Activated CD4-positive, alpha-beta T cell treated with anti-CD3 and anti-CD28 coated beads, Interleukin-2, amount 10 ng/mL, durations not matched to agents 24 days and 14 days (primary cell): Measurements from ENCODE around the gene NRDE2. TPM values are rescaled to one million over a fixed set of nuclear protein-coding genes. Genes with fewer than 3 reads are reported as not detected.

Experiments used
- DNase-seq: peaks from one replicate; pipeline ENCODE4 v3.0.0; 2022
- H3K27ac Mint-ChIP-seq: one replicate; pipeline ENCODE4 v1.8.0; 2022; ENCODE audit warnings: mild to moderate bottlenecking, mixed read lengths
- H3K27me3 Mint-ChIP-seq: one replicate; pipeline ENCODE4 v1.8.0; 2022; ENCODE audit warnings: mixed read lengths
- H3K36me3 Mint-ChIP-seq: one replicate; pipeline ENCODE4 v1.8.0; 2022; ENCODE audit warnings: low read depth, mild to moderate bottlenecking, mixed read lengths
- H3K4me1 Mint-ChIP-seq: one replicate; pipeline ENCODE4 v1.8.0; 2021; ENCODE audit warnings: mixed read lengths
- H3K4me3 Mint-ChIP-seq: one replicate; pipeline ENCODE4 v1.8.0; 2022; ENCODE audit warnings: mild to moderate bottlenecking, moderate library complexity, mixed read lengths
- H3K9me3 Mint-ChIP-seq: one replicate; pipeline ENCODE4 v1.8.0; 2021; ENCODE audit warnings: mixed read lengths
- intact Hi-C: fragments of 100-400 bp; cut with micrococcal nuclease; formaldehyde crosslinking; loops from one replicate; pipeline ENCODE4 v1.15.1; 2023
- total RNA-seq: library from RNA; stranded (reverse); gene quantifications from 2 replicates; pipeline ENCODE4 v1.2.3, GENCODE V29; 2022

NRDE2 gene
- 22.1 and 22.8 TPM in 2 replicates for total RNA-seq

- peaks cover 7% of the 10 kb centered on the region for H3K9me3 Mint-ChIP-seq
- H3K36me3 Mint-ChIP-seq, result peaks cover 3% of the 10 kb centered on the region
- H3K4me1 Mint-ChIP-seq, result peaks cover 18% of the 10 kb centered on the region
- peaks cover 24% of the 10 kb centered on the region for H3K27me3 Mint-ChIP-seq
- peak within 1 kb of the TSS; percentile 95 for H3K4me3 Mint-ChIP-seq
- peak within 1 kb of the TSS; percentile 93 for H3K27ac Mint-ChIP-seq
- DNase-seq, result peak; percentile 98
- intact Hi-C loops, result loop anchor here (1.0 to 10.0 kb wide), 5 partner anchors 52 to 1509 kb away; partner anchors contain the start of genes PSMC1 and TTC8
Observed at GRCh38 chr14:90331497-90332270, at the start of gene NRDE2. TSS of gene NRDE2 (minus strand) at chr14:90331941. CDS start at chr14:90331904, 37 bp downstream.

GRCh38 chr14:90381011-90381786 lies 49.5 kb upstream of the NRDE2 start:
- intact Hi-C loops, result loop anchor here (5.0 kb wide), 3 partner anchors 104 to 1661 kb away; partner anchors contain the start of genes PPP4R3A and TRIP11
- Mint-ChIP-seq H3K36me3 (no peaks in the 10 kb centered on the region), H3K27ac (no peak overlapping the region), H3K4me3 (no peak overlapping the region), H3K9me3 (no peaks in the 10 kb centered on the region), H3K27me3 (no peaks in the 10 kb centered on the region), H3K4me1 (peaks cover 4% of the 10 kb centered on the region)
- no peak for DNase-seq

- Mint-ChIP-seq H3K4me3 (no peak overlapping the region), H3K27ac (no peak overlapping the region), H3K27me3 (no peaks in the 10 kb centered on the region), H3K36me3 (no peaks in the 10 kb centered on the region), H3K9me3 (no peaks in the 10 kb centered on the region), H3K4me1 (no peaks in the 10 kb centered on the region)
- no peak for DNase-seq
- intact Hi-C loops, result no loop called here
Observed at GRCh38 chr14:90379106-90379505, 47.4 kb upstream of the NRDE2 start.

- DNase-seq, result no peak
- Mint-ChIP-seq H3K27me3 (peaks cover 2% of the 10 kb centered on the region), H3K4me3 (no peak overlapping the region), H3K9me3 (no peaks in the 10 kb centered on the region), H3K27ac (no peak overlapping the region), H3K36me3 (no peaks in the 10 kb centered on the region), H3K4me1 (no peaks in the 10 kb centered on the region)
- intact Hi-C loops, result no loop called here
Observed at GRCh38 chr14:90378249-90378648, 46.5 kb upstream of the NRDE2 start.

GRCh38 chr14:90375934-90376333 lies 44.2 kb upstream of the NRDE2 start:
- Mint-ChIP-seq H3K4me1 (no peaks in the 10 kb centered on the region), H3K27me3 (peaks cover 7% of the 10 kb centered on the region), H3K27ac (no peak overlapping the region), H3K9me3 (no peaks in the 10 kb centered on the region), H3K36me3 (no peaks in the 10 kb centered on the region), H3K4me3 (no peak overlapping the region)
- intact Hi-C loops, result no loop called here
- no peak for DNase-seq

GRCh38 chr14:90374813-90375212 lies 43.1 kb upstream of the NRDE2 start:
- intact Hi-C loops, result no loop called here
- Mint-ChIP-seq H3K4me1 (no peaks in the 10 kb centered on the region), H3K4me3 (no peak overlapping the region), H3K27me3 (peaks cover 9% of the 10 kb centered on the region), H3K27ac (no peak overlapping the region), H3K9me3 (no peaks in the 10 kb centered on the region), H3K36me3 (no peaks in the 10 kb centered on the region)
- DNase-seq, result no peak

GRCh38 chr14:90373887-90374286 lies 42.1 kb upstream of the NRDE2 start:
- no peaks in the 10 kb centered on the region for H3K36me3 Mint-ChIP-seq
- H3K27ac Mint-ChIP-seq, result no peak overlapping the region
- no peaks in the 10 kb centered on the region for H3K4me1 Mint-ChIP-seq
- H3K4me3 Mint-ChIP-seq, result no peak overlapping the region
- no peak for DNase-seq
- H3K27me3 Mint-ChIP-seq, result peaks cover 13% of the 10 kb centered on the region
- intact Hi-C loops, result no loop called here
- H3K9me3 Mint-ChIP-seq, result no peaks in the 10 kb centered on the region

- H3K27ac Mint-ChIP-seq, result no peak overlapping the region
- no peaks in the 10 kb centered on the region for H3K36me3 Mint-ChIP-seq
- H3K4me3 Mint-ChIP-seq, result no peak overlapping the region
- no peaks in the 10 kb centered on the region for H3K9me3 Mint-ChIP-seq
- no peak for DNase-seq
- H3K4me1 Mint-ChIP-seq, result no peaks in the 10 kb centered on the region
- intact Hi-C loops, result loop anchor here (1.0 to 5.0 kb wide), 2 partner anchors 148 to 327 kb away; no protein-coding TSS in a partner anchor
- H3K27me3 Mint-ChIP-seq, result peaks cover 16% of the 10 kb centered on the region
Observed at GRCh38 chr14:90368946-90369721, 37.4 kb upstream of the NRDE2 start.

GRCh38 chr14:90362558-90362896 lies 30.8 kb upstream of the NRDE2 start:
- Mint-ChIP-seq H3K9me3 (no peaks in the 10 kb centered on the region), H3K36me3 (no peaks in the 10 kb centered on the region)
- intact Hi-C loops, result no loop called here

GRCh38 chr14:90361865-90362557 lies 30.3 kb upstream of the NRDE2 start:
- DNase-seq, result no peak
- no peak overlapping the region for H3K4me3 Mint-ChIP-seq
- peaks cover 21% of the 10 kb centered on the region for H3K27me3 Mint-ChIP-seq
- no peak overlapping the region for H3K27ac Mint-ChIP-seq
- H3K36me3 Mint-ChIP-seq, result no peaks in the 10 kb centered on the region
- H3K9me3 Mint-ChIP-seq, result no peaks in the 10 kb centered on the region
- H3K4me1 Mint-ChIP-seq, result no peaks in the 10 kb centered on the region
- intact Hi-C loops, result no loop called here

More at GRCh38 chr14:90362558-90362896, 30.8 kb upstream of the NRDE2 start:
- peaks cover 21% of the 10 kb centered on the region for H3K27me3 Mint-ChIP-seq
- no peak overlapping the region for H3K27ac Mint-ChIP-seq
- no peak overlapping the region for H3K4me3 Mint-ChIP-seq
- no peaks in the 10 kb centered on the region for H3K4me1 Mint-ChIP-seq
- DNase-seq, result no peak

- intact Hi-C loops, result no loop called here
- no peak overlapping the region for H3K27ac Mint-ChIP-seq
Observed at GRCh38 chr14:90358359-90358758, 26.6 kb upstream of the NRDE2 start.

GRCh38 chr14:90356925-90357324 lies 25.2 kb upstream of the NRDE2 start:
- Mint-ChIP-seq H3K27me3 (peaks cover 7% of the 10 kb centered on the region), H3K36me3 (no peaks in the 10 kb centered on the region), H3K4me3 (no peak overlapping the region), H3K4me1 (no peaks in the 10 kb centered on the region), H3K27ac (no peak overlapping the region), H3K9me3 (no peaks in the 10 kb centered on the region)
- DNase-seq, result no peak
- intact Hi-C loops, result no loop called here

More at GRCh38 chr14:90358359-90358758, 26.6 kb upstream of the NRDE2 start:
- Mint-ChIP-seq H3K4me1 (no peaks in the 10 kb centered on the region), H3K4me3 (no peak overlapping the region), H3K36me3 (no peaks in the 10 kb centered on the region), H3K27me3 (peaks cover 15% of the 10 kb centered on the region), H3K9me3 (no peaks in the 10 kb centered on the region)
- no peak for DNase-seq
